Transverse colon (tissue), 4 donors: ENCODE results near the gene SERPINB10. TPM values are rescaled to one million over a fixed set of nuclear protein-coding genes. Genes with fewer than 3 reads are reported as not detected.

Experiments used
- DNase-seq: peaks from one replicate; pipeline ENCODE4 v3.0.0-alpha.2; 2019
- H3K27ac ChIP-seq, 4 donors: fragments of 200-600 bp; sonication (generic); 2 replicates each; pipeline ENCODE4 v1.5.1; 2016 to 2018; ENCODE audit warnings: inconsistent platforms in 4 of 4
- H3K27me3 ChIP-seq: fragments of 200-600 bp; sonication (generic); 2 replicates; pipeline ENCODE4 v1.5.1; 2017; ENCODE audit warnings: inconsistent platforms
- H3K36me3 ChIP-seq, 4 donors: fragments of 200-600 bp; sonication (generic); 2 replicates each; pipeline ENCODE4 v1.5.1; 2017 to 2019; ENCODE audit warnings: inconsistent platforms in 4 of 4
- H3K4me1 ChIP-seq, 4 donors: fragments of 200-600 bp; sonication (generic); 2 replicates each; pipeline ENCODE4 v1.5.1; 2017 to 2020; ENCODE audit warnings: inconsistent platforms in 4 of 4
- H3K4me3 ChIP-seq, 4 donors: fragments of 200-600 bp; sonication (generic); 1 replicate in 1 of 4; 2 replicates in 3 of 4; pipeline versions ENCODE4 v1.5.1 to v1.6.1; 2017 to 2019; ENCODE audit warnings: inconsistent platforms in 4 of 4
- H3K9me3 ChIP-seq, 2 donors: fragments of 200-600 bp; sonication (generic); 2 replicates each; pipeline ENCODE4 v1.5.1; 2017 to 2019; ENCODE audit warnings: inconsistent platforms in 2 of 2
- EP300 ChIP-seq: sonication (generic); formaldehyde crosslinking; IDR thresholded peaks from one replicate; pipeline ENCODE4 v1.6.1; 2017; ENCODE audit warnings: antibody characterized with exemption, low read depth
- POLR2A ChIP-seq: fragments of 450-650 bp; IDR thresholded peaks from one replicate; pipeline ENCODE4 v1.6.1; 2016; ENCODE audit warnings: antibody characterized with exemption, mild to moderate bottlenecking, moderate library complexity
- POLR2AphosphoS5 ChIP-seq, 3 donors: sonication (generic); formaldehyde crosslinking; IDR thresholded peaks; one replicate each; pipeline ENCODE4 v1.6.1; 2016; ENCODE audit warnings: antibody characterized with exemption in 3 of 3
- WGBS, 2 donors: methylation state at CpG; one replicate each; pipeline ENCODE4 v1.1.5; 2018; ENCODE audit warnings: low coverage in 1 of 2; 5-methylcytosine and 5-hydroxymethylcytosine counted together
- in situ Hi-C, 4 donors: fragments of 200-750 bp; cut with MboI; loops; one replicate each; pipeline versions ENCODE4 v1.15.0 to v1.15.1; 2017; ENCODE audit warnings: low sequenced_read_pairs in 3 of 4, low pct_ligation_motif_present in 1 of 4, low pct_unique_long_range_greater_than_20kb in 1 of 4
- intact Hi-C: fragments of 100-400 bp; cut with DNase I; formaldehyde crosslinking; loops from one replicate; pipeline ENCODE4 v1.15.1; 2023; ENCODE audit warnings: low total_unique reads
- total RNA-seq, 4 donors: library from RNA; depleted of rRNA; stranded (reverse); fragments of >200 nt; gene quantifications; one replicate each; pipeline ENCODE4 v1.1.0, GENCODE V29; 2016
- TF ChIP-seq, protein P1 (sequence below), 5 experiments: fragments of 200-600 bp in 3 of 5; fragments of 450-650 bp in 2 of 5; sonication (generic) in 3 of 5; IDR thresholded peaks; 1 replicate in 2 of 5; 2 replicates in 3 of 5; pipeline ENCODE4 v1.5.1; 2016 to 2017; ENCODE audit warnings: antibody characterized with exemption in 5 of 5, inconsistent platforms in 3 of 5, mild to moderate bottlenecking in 2 of 5, moderate library complexity in 1 of 5

The SERPINB10 gene
- total RNA-seq, 4 donors from 2014 or later = not detected

DNA sequence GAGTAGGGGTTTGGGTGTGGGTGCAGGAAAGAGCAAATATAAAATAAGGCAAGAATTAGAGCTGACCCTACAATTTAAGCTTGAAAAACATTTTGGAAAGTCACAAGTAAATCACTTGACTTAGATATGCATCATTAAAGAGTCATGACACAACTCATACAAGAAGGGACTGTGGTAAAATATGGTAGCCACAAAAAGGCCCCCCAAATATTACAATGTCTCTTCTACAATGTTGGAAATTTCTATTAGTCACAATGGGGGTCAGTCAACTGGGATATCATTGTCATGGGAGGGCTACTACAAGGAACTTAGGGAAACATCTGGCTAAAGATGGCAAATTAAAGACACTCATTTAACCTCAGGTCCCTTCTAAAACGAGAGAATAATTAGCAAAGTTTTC is 35.9 kb upstream of the SERPINB10 start:
- DNase-seq = no peak
- Histone ChIP-seq H3K9me3 (no peaks in the 10 kb centered on the region), H3K27me3 (no peaks in the 10 kb centered on the region), H3K4me3 (no peak overlapping the region), H3K4me1 (no peaks in the 10 kb centered on the region), H3K36me3 (no peaks in the 10 kb centered on the region), H3K27ac (no peak overlapping the region)
- intact Hi-C loops = no loop called here
- in situ Hi-C loops = no loop called here
- TF ChIP-seq POLR2AphosphoS5 (IDR thresholded peaks at IDR 0.05) = no peak
- TF ChIP-seq EP300 = no peak
- TF ChIP-seq POLR2A = no peak
- TF ChIP-seq, protein P1, sequence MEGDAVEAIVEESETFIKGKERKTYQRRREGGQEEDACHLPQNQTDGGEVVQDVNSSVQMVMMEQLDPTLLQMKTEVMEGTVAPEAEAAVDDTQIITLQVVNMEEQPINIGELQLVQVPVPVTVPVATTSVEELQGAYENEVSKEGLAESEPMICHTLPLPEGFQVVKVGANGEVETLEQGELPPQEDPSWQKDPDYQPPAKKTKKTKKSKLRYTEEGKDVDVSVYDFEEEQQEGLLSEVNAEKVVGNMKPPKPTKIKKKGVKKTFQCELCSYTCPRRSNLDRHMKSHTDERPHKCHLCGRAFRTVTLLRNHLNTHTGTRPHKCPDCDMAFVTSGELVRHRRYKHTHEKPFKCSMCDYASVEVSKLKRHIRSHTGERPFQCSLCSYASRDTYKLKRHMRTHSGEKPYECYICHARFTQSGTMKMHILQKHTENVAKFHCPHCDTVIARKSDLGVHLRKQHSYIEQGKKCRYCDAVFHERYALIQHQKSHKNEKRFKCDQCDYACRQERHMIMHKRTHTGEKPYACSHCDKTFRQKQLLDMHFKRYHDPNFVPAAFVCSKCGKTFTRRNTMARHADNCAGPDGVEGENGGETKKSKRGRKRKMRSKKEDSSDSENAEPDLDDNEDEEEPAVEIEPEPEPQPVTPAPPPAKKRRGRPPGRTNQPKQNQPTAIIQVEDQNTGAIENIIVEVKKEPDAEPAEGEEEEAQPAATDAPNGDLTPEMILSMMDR (IDR thresholded peaks at IDR 0.05) = no peak
- 41 to 67% methylated on average over 1 of the region's 1 CpG for WGBS, 2 donors

GRCh38 chr18:63872586-63872985 is 35.2 kb upstream of the SERPINB10 start:
- no peak for DNase-seq
- Histone ChIP-seq H3K27me3 (no peaks in the 10 kb centered on the region), H3K36me3 (no peaks in the 10 kb centered on the region), H3K27ac (no peak overlapping the region), H3K4me3 (no peak overlapping the region), H3K9me3 (no peaks in the 10 kb centered on the region), H3K4me1 (no peaks in the 10 kb centered on the region)
- in situ Hi-C loops = no loop called here
- intact Hi-C loops = no loop called here
- TF ChIP-seq EP300 (no peak), POLR2A (no peak), POLR2AphosphoS5 (IDR thresholded peaks at IDR 0.05) (no peak)
- TF ChIP-seq, protein P1 (IDR thresholded peaks at IDR 0.05) = no peak

DNA sequence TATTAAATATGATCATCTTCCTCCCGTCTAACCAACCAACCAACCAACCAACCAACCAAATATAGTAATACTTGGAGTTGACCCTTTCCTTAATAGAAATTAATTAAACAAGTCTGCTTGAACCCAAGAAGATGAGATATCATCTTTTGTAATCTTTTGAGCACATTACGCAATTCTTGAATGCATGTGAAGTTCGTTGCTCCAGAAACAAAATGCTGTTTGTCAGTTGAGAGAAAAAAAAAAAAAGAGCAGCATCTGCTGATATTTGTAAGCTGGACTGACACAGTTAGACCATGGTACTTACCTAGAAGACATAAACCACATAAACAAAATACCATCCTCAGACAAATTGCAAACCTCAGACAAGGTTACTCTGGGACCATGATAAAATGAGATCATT is 29.4 kb upstream of the SERPINB10 start:
- no peak for DNase-seq
- Histone ChIP-seq H3K27me3 (no peaks in the 10 kb centered on the region), H3K9me3 (no peaks in the 10 kb centered on the region), H3K4me3 (no peak overlapping the region), H3K27ac (no peak overlapping the region), H3K4me1 (no peaks in the 10 kb centered on the region), H3K36me3 (no peaks in the 10 kb centered on the region)
- TF ChIP-seq POLR2A (no peak), EP300 (no peak), POLR2AphosphoS5 (IDR thresholded peaks at IDR 0.05) (no peak)
- TF ChIP-seq, protein P1 (IDR thresholded peaks at IDR 0.05) = no peak
- 66 to 71% methylated on average over 3 of the region's 3 CpGs for WGBS, 2 donors
- in situ Hi-C loops (no loop called here), intact Hi-C loops (no loop called here)

- 79 to 80% methylated on average over 3 to 4 of the region's 4 CpGs for WGBS, 2 donors
- TF ChIP-seq, protein P1 (IDR thresholded peaks at IDR 0.05) = no peak
- TF ChIP-seq POLR2AphosphoS5 (IDR thresholded peaks at IDR 0.05) = no peak
- H3K36me3 ChIP-seq = no peaks in the 10 kb centered on the region
- no peak overlapping the region for H3K4me3 ChIP-seq
- no peak for DNase-seq
- in situ Hi-C loops = no loop called here
- no peak overlapping the region for H3K27ac ChIP-seq
- no peaks in the 10 kb centered on the region for H3K9me3 ChIP-seq
- no peaks in the 10 kb centered on the region for H3K27me3 ChIP-seq
- H3K4me1 ChIP-seq = no peaks in the 10 kb centered on the region
- intact Hi-C loops = no loop called here
Measured at GRCh38 chr18:63878925-63879324, 28.8 kb upstream of the SERPINB10 start.
